HG02610 (cell line): Measurements from ENCODE around the gene CALCOCO1.
"Not testable (repeated sequence)": the region's sequence is repeated elsewhere in the genome, so short reads cannot be mapped to it uniquely, and the experiment has no call there.

Experiments
- ATAC-seq: cut with Tn5 transposase; IDR thresholded peaks from one replicate; pipeline ENCODE4 v1.9.1; 2021; ENCODE audit warnings: mild to moderate bottlenecking, moderate library complexity; ENCODE audit not compliant: unreplicated experiment

CALCOCO1 gene

GRCh38 chr12:53698948-53699677, 28.1 kb downstream of the CALCOCO1 start:
- ATAC-seq = no peak

- no peak for ATAC-seq
These were observed 30.5 kb downstream of the CALCOCO1 start for GRCh38 chr12:53696655-53697331.

- ATAC-seq = peak; percentile 67
These were observed 31.0 kb downstream of the CALCOCO1 start for GRCh38 chr12:53696285-53696654.

GRCh38 chr12:53695152-53696145, 31.8 kb downstream of the CALCOCO1 start:
- no peak for ATAC-seq

GRCh38 chr12:53694756-53695151, 32.5 kb downstream of the CALCOCO1 start:
- ATAC-seq = no peak

GRCh38 chr12:53688134-53688533, 39.1 kb downstream of the CALCOCO1 start:
- no peak for ATAC-seq

- ATAC-seq = no peak
These were observed 40.8 kb downstream of the CALCOCO1 start for GRCh38 chr12:53686436-53686835.

- ATAC-seq = no peak
These were observed 42.5 kb downstream of the CALCOCO1 start for GRCh38 chr12:53684654-53685220.

GRCh38 chr12:53683983-53684382, 43.3 kb downstream of the CALCOCO1 start:
- no peak for ATAC-seq

GRCh38 chr12:53683494-53683893, 43.8 kb downstream of the CALCOCO1 start:
- ATAC-seq = no peak

- ATAC-seq = not testable (repeated sequence)
These were observed 47.2 kb downstream of the CALCOCO1 start for GRCh38 chr12:53680061-53680460.

- ATAC-seq = no peak
These were observed 49.5 kb downstream of the CALCOCO1 start for GRCh38 chr12:53677800-53678148.

GRCh38 chr12:53677016-53677799, 50.0 kb downstream of the CALCOCO1 start:
- no peak for ATAC-seq

- ATAC-seq = no peak
These were observed 50.6 kb downstream of the CALCOCO1 start for GRCh38 chr12:53676656-53677015.

GRCh38 chr12:53675701-53676607, 51.3 kb downstream of the CALCOCO1 start, which contains the start of gene ATP5MC2:
Gene ATP5MC2 (minus strand): TSS chr12:53676083. CDS start chr12:53672614, 3,469 bp downstream.
- peak; percentile 96 for ATAC-seq

- ATAC-seq = no peak
These were observed 52.1 kb downstream of the CALCOCO1 start for GRCh38 chr12:53674977-53675700.

- no peak for ATAC-seq
These were observed 56.3 kb downstream of the CALCOCO1 start for GRCh38 chr12:53670971-53671370.

GRCh38 chr12:53670308-53670707, 56.9 kb downstream of the CALCOCO1 start:
- ATAC-seq = no peak

GRCh38 chr12:53667080-53667479, 60.2 kb downstream of the CALCOCO1 start:
- no peak for ATAC-seq
